ENCODE data around the gene IMMP2L.
"Not testable (repeated sequence)": the region's sequence is repeated elsewhere in the genome, so short reads cannot be mapped to it uniquely, and the experiment has no call there.

IMMP2L gene

DNA sequence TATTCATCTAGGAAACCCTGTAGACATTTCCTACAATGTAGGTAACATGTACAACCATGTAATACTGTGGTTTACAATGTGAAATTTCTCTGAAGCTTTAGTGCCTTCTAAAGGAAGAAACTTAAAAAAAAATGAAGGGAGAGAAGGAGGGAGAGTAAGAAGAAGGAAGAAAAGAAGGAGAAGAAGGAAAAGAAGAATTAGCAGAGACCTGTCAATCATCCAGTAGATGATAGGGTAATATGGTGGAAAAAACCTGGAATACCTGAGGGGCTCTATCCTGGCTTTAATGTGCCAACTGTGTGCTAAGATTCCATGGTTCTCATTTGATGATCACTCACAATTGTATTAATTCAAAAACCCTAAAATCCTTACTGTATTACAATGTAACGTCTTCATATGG is 474.0 kb downstream of the IMMP2L start:
- in situ Hi-C loops (cut with MboI; ENCODE audit: low sequenced_read_pairs): no loop called here

DNA sequence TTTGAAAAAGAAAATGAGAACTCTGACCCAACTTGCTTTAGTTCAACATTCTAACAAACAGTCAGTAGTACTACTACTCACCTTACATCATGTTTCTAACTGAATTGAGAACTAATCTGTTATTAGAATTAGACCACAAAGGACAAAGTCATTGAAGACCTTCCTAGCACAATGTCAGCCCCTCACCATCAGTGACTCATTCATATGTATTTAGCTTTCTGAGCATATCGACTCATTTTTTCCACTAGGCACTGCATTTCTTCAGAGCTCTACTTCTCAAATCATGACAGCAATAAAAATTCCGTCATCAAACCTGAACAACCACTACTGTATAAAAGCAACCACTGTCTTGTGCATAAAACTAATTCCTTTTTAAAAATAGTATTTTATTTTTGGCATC is 475.8 kb downstream of the IMMP2L start:
- in situ Hi-C loops (cut with MboI; ENCODE audit: low sequenced_read_pairs): no loop called here

DNA sequence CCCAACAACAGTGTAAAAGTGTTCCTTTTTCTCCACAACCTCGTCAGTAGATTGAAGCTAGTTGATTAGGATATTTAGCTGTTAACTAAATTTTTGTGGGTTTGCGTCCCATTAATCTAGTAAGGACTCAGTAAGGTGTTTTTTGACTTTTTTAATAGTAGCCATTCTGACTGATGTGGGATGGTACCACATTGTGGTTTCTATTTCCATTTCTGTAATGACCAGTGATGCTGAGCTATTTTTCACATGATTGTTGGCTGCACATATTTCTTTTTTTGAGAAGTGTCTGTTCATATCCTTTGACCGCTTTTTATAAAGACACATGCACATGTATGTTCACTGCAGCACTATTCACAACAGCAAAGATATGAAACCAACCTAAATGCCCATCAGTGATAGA is 476.9 kb downstream of the IMMP2L start:
- in situ Hi-C loops (cut with MboI; ENCODE audit: low sequenced_read_pairs): no loop called here

DNA sequence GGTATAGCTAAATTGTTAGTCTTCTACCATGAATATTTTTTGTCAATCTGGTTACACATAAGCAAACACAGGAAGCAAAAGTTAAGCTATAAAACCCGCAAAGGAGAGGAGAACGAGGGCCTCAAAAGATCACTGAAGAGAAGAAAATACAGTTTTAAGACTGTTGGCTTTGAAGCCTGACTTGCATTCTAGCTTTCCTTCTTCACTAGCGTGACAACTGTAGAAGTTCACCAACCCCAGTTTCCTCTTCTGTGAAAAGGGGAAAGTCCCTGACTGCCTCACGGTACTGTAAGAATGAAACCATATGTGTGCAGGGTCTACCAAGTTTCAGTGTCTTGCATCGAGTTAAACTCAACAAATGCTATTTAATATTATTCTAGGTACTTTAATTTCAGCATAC is 478.9 kb downstream of the IMMP2L start:
- in situ Hi-C loops (cut with MboI; ENCODE audit: low sequenced_read_pairs): no loop called here

DNA sequence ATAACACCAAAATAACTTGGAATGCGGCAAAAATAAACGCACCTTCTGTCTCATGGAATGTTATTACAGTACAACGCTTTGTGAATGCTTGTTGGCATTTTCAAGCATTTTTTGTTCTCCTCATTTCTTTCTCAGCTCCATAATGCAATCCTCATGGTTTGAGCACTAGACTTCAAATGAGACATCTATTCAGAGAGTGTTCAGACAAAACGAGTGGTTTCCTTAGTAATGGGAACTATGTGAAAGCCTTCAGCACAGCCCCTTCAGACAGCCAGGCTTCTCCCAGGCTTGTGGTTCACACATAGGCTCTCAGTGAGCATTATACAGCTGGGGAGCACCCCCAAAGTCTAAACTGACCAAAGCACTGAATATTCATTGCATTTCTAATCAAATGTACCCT is 479.9 kb downstream of the IMMP2L start:
- in situ Hi-C loops (cut with MboI; ENCODE audit: low sequenced_read_pairs): no loop called here

DNA sequence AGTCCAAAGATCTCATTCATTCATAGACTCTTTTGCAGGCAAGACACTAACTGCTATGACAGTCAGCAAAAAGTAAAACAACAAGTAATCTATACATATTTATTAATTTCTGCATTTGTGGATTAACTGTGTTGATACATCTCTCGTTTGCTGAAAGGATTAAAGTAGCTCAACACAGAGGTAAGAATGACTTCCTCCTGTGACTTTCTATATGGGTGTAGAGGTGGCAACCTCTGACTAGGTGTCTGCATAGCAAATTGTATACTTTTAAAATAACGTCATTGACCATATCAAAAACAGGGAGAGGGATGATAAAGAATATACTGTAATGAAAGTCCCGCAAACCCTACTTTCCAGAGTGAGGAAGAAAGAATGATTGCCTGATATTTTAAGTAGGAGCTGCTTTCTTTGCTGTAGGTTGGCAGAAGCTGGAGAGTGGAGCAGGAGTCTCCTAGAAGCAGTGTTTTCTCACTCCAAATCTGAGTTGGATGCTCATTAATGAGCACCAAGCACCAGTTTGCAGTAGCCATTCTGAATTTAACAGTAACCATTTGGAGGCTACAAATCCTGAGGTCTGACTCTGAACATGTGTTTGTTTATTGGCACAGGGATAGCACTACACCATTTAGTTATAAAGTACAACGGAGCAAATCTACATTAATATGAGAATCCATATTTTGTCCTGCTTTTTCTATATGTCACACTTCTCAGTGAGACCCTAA is 480.6 kb downstream of the IMMP2L start:
- in situ Hi-C loops (cut with MboI; ENCODE audit: low sequenced_read_pairs): no loop called here

DNA sequence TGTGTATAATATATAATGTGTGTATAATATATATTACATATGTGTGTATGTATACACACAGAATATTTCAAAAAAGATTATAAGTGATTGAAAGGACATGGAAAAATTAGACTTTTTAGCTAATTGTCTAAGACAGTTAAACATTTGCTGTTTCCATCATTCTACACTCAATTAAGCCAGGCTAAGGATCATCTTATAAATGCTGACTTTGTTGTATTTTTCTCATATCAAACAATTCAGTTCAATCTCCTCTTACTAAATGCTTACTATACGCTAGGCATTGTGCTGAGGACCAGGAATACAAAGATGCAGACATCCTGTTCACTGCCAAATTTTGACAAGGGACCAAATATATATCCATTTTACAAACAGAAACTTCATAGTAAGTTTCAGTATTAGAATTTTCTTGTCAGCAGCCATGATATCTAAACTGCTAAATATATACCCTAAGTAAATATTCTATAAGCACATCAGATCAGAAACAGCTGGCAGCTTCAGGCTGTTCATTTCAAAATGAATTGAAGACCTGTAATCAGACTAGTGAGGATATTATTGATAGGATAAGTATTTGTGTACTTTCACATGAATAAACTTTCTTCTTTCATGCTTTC is 481.7 kb downstream of the IMMP2L start:
- in situ Hi-C loops (cut with MboI; ENCODE audit: low sequenced_read_pairs): no loop called here

DNA sequence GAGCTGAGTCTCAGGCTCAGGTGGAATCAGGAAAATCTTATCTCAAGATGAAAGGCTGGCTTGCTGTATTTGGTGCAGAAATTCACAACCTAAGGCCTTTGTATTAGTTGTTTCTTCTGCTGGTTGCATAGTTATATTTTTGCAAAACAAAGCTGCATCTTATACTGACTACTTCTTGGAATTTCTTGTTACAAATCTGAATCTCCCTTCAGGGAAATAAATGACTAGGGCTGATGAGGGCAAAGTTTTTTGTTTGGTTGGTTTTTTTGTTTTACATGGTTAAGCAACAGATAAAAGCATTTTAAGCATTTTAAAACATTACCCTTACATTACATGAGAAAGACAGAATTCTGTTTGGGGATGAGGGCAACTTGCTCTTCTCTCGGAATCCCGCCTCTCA is 485.3 kb downstream of the IMMP2L start:
- in situ Hi-C loops (cut with MboI; ENCODE audit: low sequenced_read_pairs): no loop called here

DNA sequence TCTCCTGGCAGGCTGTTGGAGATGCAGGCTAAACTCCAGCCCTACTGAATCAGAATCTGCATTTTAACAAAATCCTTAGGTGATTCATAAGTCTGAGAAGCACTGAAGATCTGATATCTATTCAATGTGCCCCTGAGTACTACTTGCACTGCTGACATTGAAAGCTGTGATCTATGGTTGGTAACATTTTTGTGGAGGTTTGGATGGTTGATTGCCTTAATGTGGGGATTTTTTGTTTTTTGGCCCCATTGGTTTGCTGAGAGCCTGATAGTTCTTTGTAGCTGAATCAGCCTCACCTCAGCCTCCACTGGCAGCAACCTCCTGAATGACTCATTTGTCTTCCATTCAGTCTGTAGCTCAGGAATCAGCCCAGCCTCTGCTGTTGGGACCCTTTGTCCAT is 486.1 kb downstream of the IMMP2L start:
- in situ Hi-C loops (cut with MboI; ENCODE audit: low sequenced_read_pairs): no loop called here

DNA sequence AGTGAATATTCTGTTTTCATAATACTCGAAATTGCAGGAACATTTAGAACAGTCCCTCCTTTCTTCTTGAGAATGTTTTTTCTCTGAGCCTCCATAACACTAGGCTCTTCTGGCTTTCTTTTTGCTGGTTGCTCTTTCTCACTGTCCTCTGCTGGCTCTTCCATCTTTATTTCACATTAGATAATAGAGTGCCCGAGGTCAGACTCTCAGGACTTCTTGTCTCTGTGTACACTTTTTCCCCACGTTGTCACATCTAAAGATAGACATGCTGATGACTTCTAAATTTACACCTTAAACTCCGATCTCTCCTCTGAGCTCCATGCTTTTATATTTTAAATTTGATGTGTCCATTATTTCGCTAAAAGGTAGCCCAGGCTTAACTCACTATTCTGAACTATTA is 486.8 kb downstream of the IMMP2L start:
- in situ Hi-C loops (cut with MboI; ENCODE audit: low sequenced_read_pairs): no loop called here

DNA sequence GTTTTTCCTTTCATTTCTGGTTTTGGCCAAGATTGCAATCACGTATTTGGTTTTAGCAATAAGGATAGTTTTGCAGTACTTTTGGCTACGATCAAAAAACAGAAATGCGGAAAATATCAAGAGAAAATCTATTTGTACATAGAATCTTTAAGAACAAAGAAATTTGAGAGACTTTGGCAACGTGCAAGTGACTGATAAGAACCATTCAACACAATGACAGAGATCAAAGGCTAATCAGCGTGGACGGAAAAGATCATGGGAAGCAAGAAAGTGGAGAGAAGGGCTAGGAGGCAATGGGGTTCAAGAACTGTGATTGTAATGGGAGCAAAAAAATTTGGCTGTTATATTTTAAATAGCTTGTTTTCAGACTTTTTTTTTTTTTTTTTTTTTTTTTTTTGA is 487.5 kb downstream of the IMMP2L start:
- in situ Hi-C loops (cut with MboI; ENCODE audit: low sequenced_read_pairs): no loop called here

DNA sequence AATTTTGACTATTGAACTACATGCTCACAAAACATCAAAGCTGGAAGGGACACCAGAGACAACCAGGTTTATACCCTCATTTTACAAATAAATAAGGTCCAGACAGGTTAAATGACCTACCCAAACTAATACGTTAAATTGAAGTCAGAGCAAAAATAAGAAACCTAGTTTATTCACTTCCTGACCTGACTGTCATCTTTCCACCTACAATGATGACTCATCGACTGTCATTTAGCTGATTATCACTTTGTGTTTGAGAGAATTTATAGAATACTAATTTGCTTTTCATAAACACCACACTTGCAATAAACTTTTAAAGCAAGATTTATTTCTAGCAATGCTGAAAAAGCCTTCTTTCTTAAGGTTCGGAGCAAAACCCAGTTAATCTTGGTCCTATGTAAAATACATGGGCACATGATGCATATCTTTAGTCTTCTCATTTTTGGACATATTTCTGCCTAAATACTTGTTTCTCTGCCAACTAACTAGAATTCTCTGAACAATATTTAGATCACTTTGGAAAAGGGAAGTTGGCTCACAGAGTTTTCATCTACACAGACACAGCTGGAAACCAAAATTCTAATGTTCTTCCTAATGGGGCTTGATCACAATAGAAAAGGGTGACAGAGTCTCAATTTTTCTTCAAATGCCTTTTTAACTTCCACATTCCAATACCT is 488.1 kb downstream of the IMMP2L start:
- in situ Hi-C loops (cut with MboI; ENCODE audit: low sequenced_read_pairs): no loop called here

DNA sequence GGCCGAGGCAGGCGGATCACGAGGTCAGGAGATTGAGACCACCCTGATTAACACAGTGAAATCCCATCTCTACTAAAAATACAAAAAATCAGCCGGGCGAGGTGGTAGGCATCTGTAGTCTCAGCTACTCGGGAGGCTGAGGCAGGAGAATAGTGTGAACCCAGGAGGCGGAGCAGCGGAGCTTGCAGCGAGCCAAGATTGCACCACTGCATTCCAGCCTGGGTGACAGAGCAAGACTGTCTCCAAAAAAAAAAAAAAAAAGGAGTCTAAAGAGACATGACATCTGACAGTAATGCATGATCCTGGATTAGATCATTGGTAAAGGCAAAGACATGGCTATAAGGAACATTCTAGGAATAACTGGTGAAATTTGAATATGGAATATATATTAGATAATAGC is 489.6 kb downstream of the IMMP2L start:
- in situ Hi-C loops (cut with MboI; ENCODE audit: low sequenced_read_pairs): not testable (repeated sequence)

DNA sequence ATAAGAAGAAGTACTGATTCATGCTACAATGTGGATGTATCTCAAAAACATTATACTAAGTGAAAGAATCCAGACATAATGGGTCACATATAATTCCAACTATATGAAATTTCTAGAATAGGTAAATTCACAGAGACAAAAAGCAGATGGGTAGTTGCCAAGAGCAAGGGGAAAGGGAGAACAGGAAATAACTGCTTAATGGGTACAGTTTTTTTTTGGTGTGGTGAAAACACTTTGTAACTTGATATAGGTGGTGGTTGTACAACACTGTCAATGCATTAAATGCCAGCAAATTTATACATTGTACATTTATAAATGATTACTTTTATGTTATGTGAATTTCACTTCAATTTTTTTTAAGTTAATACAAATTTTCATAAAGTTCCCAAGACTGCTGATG is 490.7 kb downstream of the IMMP2L start:
- in situ Hi-C loops (cut with MboI; ENCODE audit: low sequenced_read_pairs): no loop called here

DNA sequence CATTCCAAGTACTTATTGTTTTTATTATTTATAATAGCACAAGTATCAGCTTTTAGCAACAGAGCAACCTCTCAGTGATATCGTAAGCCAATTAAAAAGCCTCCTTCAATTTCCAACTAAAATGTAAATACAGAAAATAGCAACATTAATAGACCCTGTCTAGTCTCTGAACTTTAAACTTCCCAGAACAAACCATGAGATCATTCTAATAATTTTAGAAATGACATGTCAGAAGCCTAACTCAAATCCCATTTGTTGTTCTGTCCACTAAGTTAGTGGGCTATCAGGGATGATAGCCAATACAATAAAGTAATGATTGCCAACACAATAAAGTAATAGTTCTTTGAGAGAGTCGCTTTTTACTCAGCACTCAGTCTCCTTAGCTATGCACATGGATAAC is 493.7 kb downstream of the IMMP2L start:
- in situ Hi-C loops (cut with MboI; ENCODE audit: low sequenced_read_pairs): no loop called here

DNA sequence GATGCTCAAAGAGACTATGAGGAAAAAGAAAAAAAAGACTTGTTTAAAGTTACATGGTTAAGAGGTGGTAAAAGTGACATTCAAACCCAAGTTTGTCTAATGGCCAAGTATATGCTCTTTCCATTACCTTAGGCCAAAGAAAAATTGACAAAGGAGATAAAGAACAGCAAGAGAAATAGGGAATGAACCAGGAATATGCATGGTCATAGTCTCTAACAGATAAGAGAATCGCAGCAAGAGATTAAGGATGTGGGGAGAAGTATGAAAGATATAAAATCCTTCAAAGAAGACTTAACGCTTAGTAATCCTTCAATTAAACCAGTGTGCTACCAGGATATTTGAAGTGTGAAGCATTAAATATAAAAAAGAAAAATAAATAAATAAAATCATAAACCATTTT is 494.6 kb downstream of the IMMP2L start:
- in situ Hi-C loops (cut with MboI; ENCODE audit: low sequenced_read_pairs): no loop called here

DNA sequence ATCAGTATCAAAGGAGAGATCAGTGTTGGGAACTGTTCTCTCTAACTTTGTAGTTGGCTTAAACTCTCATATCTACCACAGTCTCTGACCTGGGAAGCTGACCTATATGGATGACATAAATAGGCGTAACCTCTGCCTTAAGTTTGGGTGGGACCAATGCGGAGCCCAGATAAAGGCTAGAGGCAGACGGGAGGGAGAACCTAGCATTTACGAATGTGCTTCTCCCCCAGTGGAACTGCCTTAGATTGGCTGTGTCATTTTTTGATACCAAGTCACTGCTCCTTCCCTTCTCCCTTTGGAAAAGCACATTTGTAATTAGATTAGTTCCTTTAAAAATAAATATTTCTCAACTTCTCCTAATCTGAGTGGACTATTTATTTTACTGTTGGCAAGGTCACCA is 495.0 kb downstream of the IMMP2L start:
- in situ Hi-C loops (cut with MboI; ENCODE audit: low sequenced_read_pairs): no loop called here

DNA sequence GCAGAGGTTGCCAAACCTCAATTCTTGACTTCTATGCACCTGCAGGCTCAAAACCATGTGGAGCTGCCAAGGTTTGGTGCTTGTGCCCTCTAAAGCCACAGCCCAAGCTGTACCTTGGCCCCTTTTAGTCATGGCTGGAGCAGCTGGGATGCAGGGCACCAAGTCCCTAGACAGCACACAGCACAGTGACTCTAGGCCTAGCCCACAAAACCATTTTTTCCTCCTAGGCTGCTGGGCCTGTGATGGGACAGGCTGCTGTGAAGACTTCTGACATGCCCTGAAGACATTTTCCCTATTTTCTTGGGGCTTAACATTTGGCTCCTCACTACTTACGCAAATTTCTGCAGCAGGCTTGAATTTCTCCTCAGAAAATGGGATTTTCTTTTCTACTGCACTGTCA is 499.1 kb downstream of the IMMP2L start:
- in situ Hi-C loops (cut with MboI; ENCODE audit: low sequenced_read_pairs): no loop called here

DNA sequence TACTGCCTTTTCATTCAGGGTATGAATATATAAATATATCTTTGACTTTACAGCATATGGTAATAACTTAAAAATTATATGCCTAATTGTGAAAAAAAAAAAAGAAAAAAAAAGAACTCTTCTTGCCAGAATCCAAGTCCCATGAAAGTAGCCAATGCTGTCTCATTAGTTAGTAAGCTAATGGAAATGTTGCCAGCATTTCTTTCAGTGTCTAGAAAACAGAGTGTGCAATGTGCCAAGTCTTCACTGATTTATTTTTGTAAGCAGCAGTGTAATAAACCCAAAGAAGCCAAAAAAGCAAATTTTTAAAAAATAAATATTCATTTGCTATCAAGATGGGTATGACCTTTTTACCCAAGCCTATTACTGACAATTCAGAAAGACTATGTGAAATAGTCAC is 502.5 kb downstream of the IMMP2L start:
- in situ Hi-C loops (cut with MboI; ENCODE audit: low sequenced_read_pairs): no loop called here

DNA sequence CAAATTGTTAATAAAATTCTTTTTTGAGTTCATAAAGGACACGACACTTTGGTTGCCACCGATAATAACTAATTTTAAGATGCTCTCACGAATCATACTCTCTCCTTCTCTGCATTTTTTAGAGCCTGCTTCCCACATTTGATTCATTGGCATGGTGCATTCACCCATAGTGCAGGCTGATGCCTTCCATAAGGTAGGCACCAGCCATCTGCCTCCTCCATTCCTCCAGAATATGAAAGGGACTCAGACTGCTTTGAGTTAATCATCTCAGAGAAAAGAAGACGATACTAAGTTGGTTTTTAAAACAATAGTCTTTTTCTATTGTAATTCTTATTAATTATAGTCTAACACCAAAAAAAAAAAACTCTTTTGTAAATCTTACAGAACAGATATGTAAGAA is 505.2 kb downstream of the IMMP2L start:
- in situ Hi-C loops (cut with MboI; ENCODE audit: low sequenced_read_pairs): no loop called here

DNA sequence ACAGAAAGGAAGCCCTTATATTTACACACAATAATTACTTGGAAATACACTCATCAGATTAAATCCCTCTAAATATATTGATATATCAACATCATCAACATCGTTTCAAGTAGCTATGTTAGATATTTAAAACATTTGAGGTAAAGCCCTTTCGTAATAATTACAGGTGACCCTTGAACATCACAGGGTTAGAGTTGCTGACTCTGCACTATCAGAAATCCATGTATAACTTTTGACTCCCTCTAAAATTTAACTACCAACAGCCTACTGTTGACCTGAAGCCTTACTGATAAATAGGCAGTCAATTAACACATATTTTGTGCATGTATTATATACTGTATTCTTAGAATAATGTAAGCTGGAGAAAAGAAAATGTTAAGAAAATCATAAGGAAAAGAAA is 505.9 kb downstream of the IMMP2L start:
- in situ Hi-C loops (cut with MboI; ENCODE audit: low sequenced_read_pairs): no loop called here

DNA sequence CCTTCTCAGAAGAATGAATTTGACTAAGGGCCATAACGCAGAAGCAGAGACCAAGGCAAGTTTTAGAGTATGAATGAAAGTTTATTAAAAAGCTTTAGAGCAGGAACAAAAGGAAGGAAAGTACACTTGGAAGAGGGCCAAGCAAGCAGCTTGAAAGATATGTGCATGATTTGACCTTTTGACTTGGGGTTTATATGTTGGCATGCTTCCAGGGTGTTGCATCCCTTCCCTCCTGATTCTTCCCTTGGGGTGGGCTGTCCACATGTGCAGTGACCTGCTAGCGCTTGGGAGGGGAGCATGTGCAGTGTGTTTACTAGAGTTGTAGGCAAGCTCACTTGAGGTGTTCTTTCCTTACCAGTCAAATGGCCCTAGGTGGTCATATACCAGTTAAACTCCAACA is 509.3 kb downstream of the IMMP2L start:
- in situ Hi-C loops (cut with MboI; ENCODE audit: low sequenced_read_pairs): no loop called here

All from HL-60/S4 treated with phorbol 12-myristate 13-acetate at 8.2 ng/mL for 4 days and 3 days (cell line).